A549 (cell line): ENCODE data around the gene RBSN. TPM values are rescaled to one million over a fixed set of nuclear protein-coding genes. Genes with fewer than 3 reads are reported as not detected.

Experiments used
- ATAC-seq, 2 experiments: fragments of 200-7000 bp in 1 of 2; fragments of >200 bp in 1 of 2; cut with Nextera tagmentation in 1 of 2; cut with Tn5 transposase in 1 of 2; 3 replicates each; pipeline versions ENCODE4 v1.8.0 to v1.9.1; 2018 to 2020; ENCODE audit warnings: mild to moderate bottlenecking in 1 of 2, moderate library complexity in 1 of 2
- CTCF ChIA-PET: fragments of 300-600 bp; sonication (Branson Sonifier 250); formaldehyde crosslinking; extraction: SDS; loops from one replicate; lab custom pipeline; 2021; ENCODE audit warnings: antibody characterized with exemption, inconsistent platforms; lab: Yijun Ruan, JAX
- POLR2A ChIA-PET: fragments of 350-600 bp; formaldehyde crosslinking; extraction: SDS; loops from one replicate; lab custom pipeline; 2021; ENCODE audit warnings: antibody characterized with exemption, inconsistent platforms; lab: Yijun Ruan, JAX
- DNase-seq, 2 experiments: peaks; one replicate each; pipeline versions ENCODE4 v3.0.0 to v3.0.0-alpha.2; 2011 to 2016; ENCODE audit warnings: low read depth in 1 of 2, low spot score in 1 of 2
- FAIRE-seq: peaks from 2 replicates; lab custom pipeline; 2011; peaks lifted over from hg19 to GRCh38; lab: Jason Lieb, UNC
- H3K27ac ChIP-seq, 2 experiments: fragments of >200 bp; sonication (Bioruptor Twin); formaldehyde crosslinking; 3 replicates each; pipeline ENCODE4 v1.5.1; 2016 to 2017
- H3K4me1 ChIP-seq: fragments of >200 bp; sonication (Bioruptor Twin); formaldehyde crosslinking; 3 replicates; pipeline ENCODE4 v1.6.1; 2016
- H3K4me2 ChIP-seq: fragments of >200 bp; sonication (Bioruptor Twin); formaldehyde crosslinking; 3 replicates; pipeline ENCODE4 v1.6.1; 2016
- H3K4me3 ChIP-seq: fragments of >200 bp; sonication (Bioruptor Twin); formaldehyde crosslinking; 3 replicates; pipeline ENCODE4 v1.5.1; 2016
- H3K9me3 ChIP-seq: fragments of >200 bp; sonication (Bioruptor Twin); formaldehyde crosslinking; 3 replicates; pipeline ENCODE4 v1.6.1; 2016
- CBX2 ChIP-seq: fragments of 200-600 bp; sonication (generic); IDR thresholded peaks from 2 replicates; pipeline ENCODE4 v1.6.1; 2016; ENCODE audit warnings: low read depth, mild to moderate bottlenecking, borderline replicate concordance
- CEBPB ChIP-seq, 2 experiments: fragments of >200 bp in 1 of 2; sonication (Bioruptor Twin) in 1 of 2; formaldehyde crosslinking in 1 of 2; IDR thresholded peaks; 2 replicates each; pipeline ENCODE4 v1.6.1; 2012 to 2016
- CTCF ChIP-seq: fragments of >200 bp; sonication (Bioruptor Twin); formaldehyde crosslinking; IDR thresholded peaks from 3 replicates; pipeline ENCODE4 v1.5.1; 2016
- EP300 ChIP-seq, 2 experiments: fragments of >200 bp; sonication (Bioruptor Twin); formaldehyde crosslinking; IDR thresholded peaks; 2 replicates in 1 of 2; 3 replicates in 1 of 2; pipeline ENCODE4 v1.6.1; 2016 to 2017
- HES2 ChIP-seq: fragments of >200 bp; sonication (Bioruptor Twin); formaldehyde crosslinking; IDR thresholded peaks from 2 replicates; pipeline ENCODE4 v1.6.1; 2016
- HEYL ChIP-seq: fragments of 250-450 bp; sonication (Bioruptor Pico); IDR thresholded peaks from 2 replicates; pipeline ENCODE4 v1.8.0; 2021; ENCODE audit warnings: mild to moderate bottlenecking, moderate library complexity
- HOXA7 ChIP-seq: fragments of 250-450 bp; sonication (Bioruptor Pico); IDR thresholded peaks from 2 replicates; pipeline ENCODE4 v1.5.0; 2020; ENCODE audit warnings: mild to moderate bottlenecking, moderate library complexity
- HOXB13 ChIP-seq: fragments of 250-450 bp; sonication (Bioruptor Pico); IDR thresholded peaks from 2 replicates; pipeline ENCODE4 v1.5.0; 2020; ENCODE audit warnings: low read depth, mild to moderate bottlenecking, moderate library complexity
- JUNB ChIP-seq: fragments of >200 bp; sonication (Bioruptor Twin); formaldehyde crosslinking; IDR thresholded peaks from 2 replicates; pipeline ENCODE4 v1.6.1; 2016
- KDM5A ChIP-seq: fragments of 200-600 bp; sonication (generic); IDR thresholded peaks from 2 replicates; pipeline ENCODE4 v1.6.1; 2016; ENCODE audit warnings: antibody characterized with exemption, mild to moderate bottlenecking
- MAFK ChIP-seq: fragments of 450-650 bp; IDR thresholded peaks from 2 replicates; pipeline ENCODE4 v1.6.1; 2014; ENCODE audit not compliant: partially characterized antibody
- MAX ChIP-seq: IDR thresholded peaks from 2 replicates; pipeline ENCODE4 v1.6.1; 2012
- NFE2L2 ChIP-seq: fragments of 150-350 bp; conservative IDR thresholded peaks from 2 replicates; pipeline ENCODE4 v1.6.1; 2014; ENCODE audit warnings: low read length
- NPAS2 ChIP-seq: fragments of 250-450 bp; sonication (Bioruptor Pico); IDR thresholded peaks from 2 replicates; pipeline ENCODE4 v1.8.0; 2022; ENCODE audit warnings: mild to moderate bottlenecking, moderate library complexity, borderline replicate concordance
- POLR2A ChIP-seq: IDR thresholded peaks from 2 replicates; pipeline ENCODE4 v1.6.1; 2012; ENCODE audit warnings: mild to moderate bottlenecking, low read length
- RAD21 ChIP-seq, 2 experiments: fragments of >200 bp in 1 of 2; sonication (Bioruptor Twin) in 1 of 2; formaldehyde crosslinking in 1 of 2; IDR thresholded peaks in 1 of 2; conservative IDR thresholded peaks in 1 of 2; 2 replicates in 1 of 2; 3 replicates in 1 of 2; pipeline ENCODE4 v1.6.1; 2012 to 2018; ENCODE audit warnings: inconsistent platforms in 1 of 2
- REST ChIP-seq: fragments of 200-600 bp; sonication (generic); IDR thresholded peaks from 2 replicates; pipeline ENCODE4 v1.6.1; 2016; ENCODE audit warnings: antibody characterized with exemption, mild to moderate bottlenecking, moderate library complexity
- TFCP2L1 ChIP-seq: fragments of 250-450 bp; sonication (Bioruptor Pico); IDR thresholded peaks from 2 replicates; pipeline ENCODE4 v1.5.0; 2021; ENCODE audit warnings: mild to moderate bottlenecking
- ZNF302 ChIP-seq: fragments of 250-450 bp; sonication (Bioruptor Pico); IDR thresholded peaks from 2 replicates; pipeline ENCODE4 v1.9.0; 2021; ENCODE audit warnings: inconsistent platforms, mild to moderate bottlenecking, moderate library complexity
- ZSCAN20 ChIP-seq: fragments of 250-450 bp; sonication (Bioruptor Pico); IDR thresholded peaks from 2 replicates; pipeline ENCODE4 v1.8.0; 2022; ENCODE audit warnings: mild to moderate bottlenecking, moderate library complexity
- WGBS: methylation state at CpG from one replicate; pipeline ENCODE4 v1.1.6; 2017; ENCODE audit errors: missing lambda C conversion rate; 5-methylcytosine and 5-hydroxymethylcytosine counted together
- polyA plus RNA-seq, 4 experiments: library from polyadenylated mRNA; depleted of rRNA in 3 of 4; stranded (reverse); fragments of >200 nt; fragmentation: RNase III in 1 of 4; extraction: RNeasy Plus Mini Kit Qiagen cat#74134 plus additional on column Dnase treatment in 1 of 4; gene quantifications; 2 replicates in 3 of 4; 3 replicates in 1 of 4; pipeline ENCODE4 v1.2.3, GENCODE V29; 2011 to 2017

Gene RBSN
- polyA plus RNA-seq, 2 of the 4 experiments (the other 2 are of a cell fraction), result 9.5 to 14.9 TPM

GRCh38 chr3:15053541-15053940 is 45.4 kb downstream of the RBSN start (continued):
- TF ChIP-seq KDM5A (no peak), CBX2 (no peak), CEBPB (IDR thresholded peaks at IDR 0.05) (no peak)

- WGBS, result 96% methylated on average over 14 of the region's 14 CpGs
- FAIRE-seq (no peak), ATAC-seq (peak in 1 of 2 experiments; percentile 7; a peak in 1 of 6 replicates), DNase-seq (no peak)
- TF ChIP-seq MAX, result no peak
- TF ChIP-seq HEYL (CRISPR knock-in tag), result no peak
- no peak for TF ChIP-seq CTCF
- TF ChIP-seq POLR2A, result no peak
- TF ChIP-seq TFCP2L1 (CRISPR knock-in tag), result no peak
- no peak for TF ChIP-seq MAFK
- TF ChIP-seq EP300 (IDR thresholded peaks at IDR 0.05), result no peak
- TF ChIP-seq HES2, result no peak
- TF ChIP-seq HOXA7 (CRISPR knock-in tag), result no peak
- no peak for TF ChIP-seq JUNB
- no peak for TF ChIP-seq ZNF302 (CRISPR knock-in tag)
- TF ChIP-seq ZSCAN20 (CRISPR knock-in tag), result no peak
- no peak for TF ChIP-seq NFE2L2
- TF ChIP-seq HOXB13 (CRISPR knock-in tag), result no peak
- no peak for TF ChIP-seq REST
- TF ChIP-seq NPAS2 (CRISPR knock-in tag), result no peak
- ChIA-PET CTCF (interaction anchor here (1.1 to 1.6 kb wide), 2 partner anchors 9 to 126 kb away, joined by 4 to 5 read pairs; no protein-coding TSS in a partner anchor), POLR2A (no interaction called here)
- H3K9me3 ChIP-seq, result no peaks in the 10 kb centered on the region
- H3K4me3 ChIP-seq, result no peak overlapping the region
- H3K4me2 ChIP-seq, result no peak overlapping the region
- no peaks in the 10 kb centered on the region for H3K4me1 ChIP-seq
- H3K27ac ChIP-seq, result no peak overlapping the region
Observed at GRCh38 chr3:15052335-15053242, 46.4 kb downstream of the RBSN start.

- H3K4me1 ChIP-seq, result no peaks in the 10 kb centered on the region
- no peak overlapping the region for H3K27ac ChIP-seq
- CTCF ChIA-PET, result interaction anchor here (0.9 to 1.7 kb wide), 7 partner anchors 8 to 131 kb away, joined by 3 to 6 read pairs (median 4); no protein-coding TSS in a partner anchor
- POLR2A ChIA-PET, result interaction anchor here (1.4 kb wide), 1 partner anchor 13 kb away, joined by 4 read pairs; no protein-coding TSS in a partner anchor
- H3K4me2 ChIP-seq, result no peak overlapping the region
- DNase-seq, result peak; percentile 60 to 81
- FAIRE-seq, result no peak
- peak; percentile 96 to 99 for ATAC-seq
- WGBS, result 29% methylated on average over 1 of the region's 1 CpG
- no peak overlapping the region for H3K4me3 ChIP-seq
- TF ChIP-seq RAD21 (conservative IDR thresholded peaks at IDR 0.05 in 1 of 2, IDR thresholded peaks at IDR 0.05 in 1 of 2), result 0 out of 5 replicates have a peak, but pooled peaks of 1 of the 2 experiments have one; percentile 1
- no peak for TF ChIP-seq TFCP2L1 (CRISPR knock-in tag)
- peak; percentile 42 for TF ChIP-seq CTCF
- H3K9me3 ChIP-seq, result no peaks in the 10 kb centered on the region
Observed at GRCh38 chr3:15051531-15051930, 47.4 kb downstream of the RBSN start.
